Liver (tissue), 9 donors: ENCODE data around the gene ZNF484. TPM values are rescaled to one million over a fixed set of nuclear protein-coding genes. Genes with fewer than 3 reads are reported as not detected.

Experiments used
- DNase-seq: peaks from one replicate; pipeline ENCODE4 v3.0.0-alpha.2; 2017; ENCODE audit warnings: low spot score
- H3K27ac ChIP-seq, 2 donors: one replicate each; pipeline ENCODE4 v1.7.0; 2013; ENCODE audit warnings: inconsistent platforms in 2 of 2, low read length in 2 of 2, control low read depth in 1 of 2, low read depth in 1 of 2, mild to moderate bottlenecking in 1 of 2
- H3K27me3 ChIP-seq, 4 donors: one replicate each; pipeline versions ENCODE4 v1.6.1 to v1.7.0; 2013; ENCODE audit warnings: low read length in 3 of 4, inconsistent platforms in 1 of 4, mild to moderate bottlenecking in 1 of 4, moderate library complexity in 1 of 4; ENCODE audit not compliant: control insufficient read depth in 4 of 4, insufficient read depth in 4 of 4
- H3K36me3 ChIP-seq, 4 donors: one replicate each; pipeline versions ENCODE4 v1.6.1 to v1.7.0; 2013; ENCODE audit warnings: low read length in 3 of 4, mild to moderate bottlenecking in 3 of 4, low read depth in 1 of 4, moderate library complexity in 1 of 4; ENCODE audit not compliant: control insufficient read depth in 4 of 4, insufficient read depth in 3 of 4
- H3K4me1 ChIP-seq, 4 donors: one replicate each; pipeline versions ENCODE4 v1.6.1 to v1.7.0; 2013; ENCODE audit warnings: low read length in 3 of 4, mild to moderate bottlenecking in 3 of 4, moderate library complexity in 1 of 4; ENCODE audit not compliant: control insufficient read depth in 4 of 4, insufficient read depth in 4 of 4
- H3K4me3 ChIP-seq, 3 donors: one replicate each; pipeline versions ENCODE4 v1.6.1 to v1.7.0; 2013; ENCODE audit warnings: low read length in 3 of 3, control low read depth in 1 of 3, low read depth in 1 of 3, mild to moderate bottlenecking in 1 of 3
- H3K9ac ChIP-seq, 2 donors: one replicate each; pipeline ENCODE4 v1.7.0; 2013; ENCODE audit warnings: low read length in 2 of 2, mild to moderate bottlenecking in 2 of 2, moderate library complexity in 2 of 2, control low read depth in 1 of 2, low read depth in 1 of 2
- H3K9me3 ChIP-seq, 4 donors: one replicate each; pipeline versions ENCODE4 v1.6.1 to v1.7.0; 2013; ENCODE audit warnings: low read length in 3 of 4; ENCODE audit not compliant: control insufficient read depth in 4 of 4
- ATF3 ChIP-seq: IDR thresholded peaks from 2 replicates; pipeline ENCODE4 v1.6.1; 2016; ENCODE audit warnings: antibody characterized with exemption
- EGR1 ChIP-seq, 2 donors: IDR thresholded peaks; 2 replicates each; pipeline ENCODE4 v1.6.1; 2016 to 2018; ENCODE audit warnings: antibody characterized with exemption in 2 of 2, low read depth in 2 of 2
- FOXA1 ChIP-seq: IDR thresholded peaks from 2 replicates; pipeline ENCODE4 v1.6.1; 2016; ENCODE audit warnings: antibody characterized with exemption
- HNF4A ChIP-seq, 2 donors: conservative IDR thresholded peaks; 2 replicates each; pipeline ENCODE4 v1.6.1; 2016; ENCODE audit warnings: antibody characterized with exemption in 2 of 2, mild to moderate bottlenecking in 2 of 2
- JUND ChIP-seq, 2 donors: IDR thresholded peaks; 2 replicates each; pipeline ENCODE4 v1.6.1; 2016; ENCODE audit warnings: antibody characterized with exemption in 2 of 2
- MAX ChIP-seq: IDR thresholded peaks from 2 replicates; pipeline ENCODE4 v1.6.1; 2016; ENCODE audit warnings: antibody characterized with exemption
- NR2F2 ChIP-seq: IDR thresholded peaks from 2 replicates; pipeline ENCODE4 v1.6.1; 2016; ENCODE audit warnings: antibody characterized with exemption
- REST ChIP-seq: IDR thresholded peaks from 2 replicates; pipeline ENCODE4 v1.6.1; 2016; ENCODE audit warnings: antibody characterized with exemption, mild to moderate bottlenecking
- TAF1 ChIP-seq: conservative IDR thresholded peaks from 2 replicates; pipeline ENCODE4 v1.6.1; 2016; ENCODE audit warnings: antibody characterized with exemption, mild to moderate bottlenecking
- YY1 ChIP-seq: IDR thresholded peaks from 2 replicates; pipeline ENCODE4 v1.6.1; 2016; ENCODE audit warnings: antibody characterized with exemption, mild to moderate bottlenecking
- WGBS: extraction: QIAGEN DNeasy Blood & Tissue Kit; methylation state at CpG from one replicate; pipeline ENCODE4 v1.1.7; 2013; 5-methylcytosine and 5-hydroxymethylcytosine counted together
- polyA plus RNA-seq, 2 donors: library from polyadenylated mRNA; stranded (reverse) in 1 of 2; unstranded in 1 of 2; fragments of 200-250 nt in 1 of 2; fragments of >200 nt in 1 of 2; fragmentation: Nextera tagmentation in 1 of 2; extraction: Ambion mirVana in 1 of 2; gene quantifications; one replicate each; pipeline versions ENCODE4 v1.2.1 to v1.2.3, GENCODE V29; 2013 to 2015
- total RNA-seq, 2 donors: library from RNA; depleted of rRNA; stranded (reverse); fragments of >200 nt; gene quantifications; one replicate each; pipeline ENCODE4 v1.2.3, GENCODE V29; 2014
- donor health status: healthy.
- donor health status: healthy.
- donor health status: healthy.
- donor health status: healthy.
- donor health status: healthy.

Gene ZNF484
- total and polyA plus RNA-seq, 4 donors = 0.83 to 7.2 (median 3.7) TPM

- H3K36me3 ChIP-seq = no peaks in the 10 kb centered on the region
- no peaks in the 10 kb centered on the region for H3K27me3 ChIP-seq
- no peaks in the 10 kb centered on the region for H3K9me3 ChIP-seq
- no peak for DNase-seq
- WGBS = 98% methylated on average over 1 of the region's 1 CpG
- H3K9ac ChIP-seq = no peak overlapping the region
- TF ChIP-seq MAX = no peak
- TF ChIP-seq HNF4A (conservative IDR thresholded peaks at IDR 0.05) = no peak
- no peak for TF ChIP-seq ATF3
- no peak for TF ChIP-seq EGR1 (IDR thresholded peaks at IDR 0.05; ENCODE audit: low read depth in 2 of 2)
- no peak for TF ChIP-seq NR2F2
- no peak for TF ChIP-seq FOXA1
- TF ChIP-seq YY1 = no peak
- H3K4me3 ChIP-seq = no peak overlapping the region
- no peak overlapping the region for H3K27ac ChIP-seq
- no peaks in the 10 kb centered on the region for H3K4me1 ChIP-seq
These were observed 42.6 kb upstream of the ZNF484 start for GRCh38 chr9:92920437-92920836.

- H3K27me3 ChIP-seq = peaks cover 0 to 2% (median 0%) of the 10 kb centered on the region in 4 donors
- no peak overlapping the region for H3K27ac ChIP-seq
These were observed 39.5 kb upstream of the ZNF484 start for GRCh38 chr9:92917176-92917800.

More at GRCh38 chr9:92917176-92917800, 39.5 kb upstream of the ZNF484 start:
- Histone ChIP-seq H3K9ac (no peak overlapping the region), H3K36me3 (no peaks in the 10 kb centered on the region), H3K4me3 (no peak overlapping the region), H3K4me1 (no peaks in the 10 kb centered on the region), H3K9me3 (no peaks in the 10 kb centered on the region)
- no peak for DNase-seq
- 46% methylated on average over 2 of the region's 2 CpGs for WGBS
- TF ChIP-seq EGR1 (IDR thresholded peaks at IDR 0.05; ENCODE audit: low read depth in 2 of 2) = no peak
- no peak for TF ChIP-seq JUND (IDR thresholded peaks at IDR 0.05)
- no peak for TF ChIP-seq REST
- TF ChIP-seq TAF1 = no peak
- no peak for TF ChIP-seq MAX
